ENCODE results near the gene ZNF787.

GRCh38 chr19:56115490-56115889 lies 5.6 kb downstream of the ZNF787 start:
- TF ChIP-seq, protein P1, sequence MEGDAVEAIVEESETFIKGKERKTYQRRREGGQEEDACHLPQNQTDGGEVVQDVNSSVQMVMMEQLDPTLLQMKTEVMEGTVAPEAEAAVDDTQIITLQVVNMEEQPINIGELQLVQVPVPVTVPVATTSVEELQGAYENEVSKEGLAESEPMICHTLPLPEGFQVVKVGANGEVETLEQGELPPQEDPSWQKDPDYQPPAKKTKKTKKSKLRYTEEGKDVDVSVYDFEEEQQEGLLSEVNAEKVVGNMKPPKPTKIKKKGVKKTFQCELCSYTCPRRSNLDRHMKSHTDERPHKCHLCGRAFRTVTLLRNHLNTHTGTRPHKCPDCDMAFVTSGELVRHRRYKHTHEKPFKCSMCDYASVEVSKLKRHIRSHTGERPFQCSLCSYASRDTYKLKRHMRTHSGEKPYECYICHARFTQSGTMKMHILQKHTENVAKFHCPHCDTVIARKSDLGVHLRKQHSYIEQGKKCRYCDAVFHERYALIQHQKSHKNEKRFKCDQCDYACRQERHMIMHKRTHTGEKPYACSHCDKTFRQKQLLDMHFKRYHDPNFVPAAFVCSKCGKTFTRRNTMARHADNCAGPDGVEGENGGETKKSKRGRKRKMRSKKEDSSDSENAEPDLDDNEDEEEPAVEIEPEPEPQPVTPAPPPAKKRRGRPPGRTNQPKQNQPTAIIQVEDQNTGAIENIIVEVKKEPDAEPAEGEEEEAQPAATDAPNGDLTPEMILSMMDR (IDR thresholded peaks at IDR 0.05 in 8 of 11, conservative IDR thresholded peaks at IDR 0.05 in 3 of 11) = no peak
- TF ChIP-seq POLR2AphosphoS5 (IDR thresholded peaks at IDR 0.05) = no peak

All from spleen (tissue), 7 donors.